B cell (primary cell): ENCODE data around the gene TNNI3K. TPM values are rescaled to one million over a fixed set of nuclear protein-coding genes. Genes with fewer than 3 reads are reported as not detected.
"Not testable (repeated sequence)": the region's sequence is repeated elsewhere in the genome, so short reads cannot be mapped to it uniquely, and the experiment has no call there.

Source experiments
- ATAC-seq: fragments of 200-7000 bp; cut with Tn5 transposase; one replicate; pipeline ENCODE4 v1.10.0; 2021; ENCODE audit warnings: low read depth, mild to moderate bottlenecking, moderate number of reproducible peaks, moderate library complexity
- CTCF ChIA-PET: fragments of 350-600 bp; sonication (Branson Sonifier 250); formaldehyde crosslinking; loops from one replicate; lab custom pipeline; 2021; ENCODE audit warnings: antibody characterized with exemption, inconsistent platforms; lab: Charles Lee
- POLR2A ChIA-PET: fragments of 350-600 bp; sonication (Branson Sonifier 250); formaldehyde crosslinking; loops from one replicate; lab custom pipeline; 2021; ENCODE audit warnings: antibody characterized with exemption; lab: Charles Lee
- DNase-seq: peaks from one replicate; pipeline ENCODE4 v3.0.0; 2013
- H2AFZ ChIP-seq: 2 replicates; pipeline ENCODE4 v1.6.1; 2012; ENCODE audit warnings: mild to moderate bottlenecking, low read depth, low read length; ENCODE audit not compliant: insufficient read depth, poor library complexity, severe bottlenecking
- H3K27ac ChIP-seq, 2 donors: 1 replicate in 1 of 2; 2 replicates in 1 of 2; pipeline ENCODE4 v1.5.1; 2012 to 2013; ENCODE audit warnings: low read length in 2 of 2, mild to moderate bottlenecking in 2 of 2, moderate library complexity in 1 of 2
- H3K27me3 ChIP-seq, 4 experiments: fragments of 200-600 bp in 1 of 4; sonication (generic) in 1 of 4; replicated peaks in 1 of 4; 1 replicate in 2 of 4; 2 replicates in 2 of 4; pipeline versions ENCODE4 v1.6.1 to v1.7.0; 2013 to 2016; ENCODE audit warnings: low read length in 3 of 4, mild to moderate bottlenecking in 2 of 4, mixed read lengths in 1 of 4, moderate library complexity in 1 of 4; ENCODE audit not compliant: insufficient read depth in 4 of 4, control insufficient read depth in 3 of 4; ENCODE audit errors: control extremely low read depth in 1 of 4
- H3K36me3 ChIP-seq, 2 experiments: replicated peaks in 1 of 2; 1 replicate in 1 of 2; 2 replicates in 1 of 2; pipeline versions ENCODE4 v1.6.1 to v1.7.1; 2013; ENCODE audit warnings: low read length in 1 of 2; ENCODE audit not compliant: insufficient read depth in 2 of 2, control insufficient read depth in 1 of 2; ENCODE audit errors: control extremely low read depth in 1 of 2, extremely low read depth in 1 of 2
- H3K4me1 ChIP-seq, 2 donors: fragments of 200-600 bp in 1 of 2; sonication (generic) in 1 of 2; 1 replicate in 1 of 2; 2 replicates in 1 of 2; pipeline versions ENCODE4 v1.5.1 to v1.6.1; 2013 to 2017; ENCODE audit warnings: low read length in 2 of 2; ENCODE audit not compliant: control insufficient read depth in 2 of 2, insufficient read depth in 2 of 2
- H3K4me2 ChIP-seq: replicated peaks from 2 replicates; pipeline ENCODE3; 2012; ENCODE audit warnings: mild to moderate bottlenecking, low read depth, low read length; ENCODE audit not compliant: poor library complexity, severe bottlenecking
- H3K4me3 ChIP-seq, 5 experiments: fragments of 200-600 bp in 1 of 5; sonication (generic) in 1 of 5; 1 replicate in 3 of 5; 2 replicates in 2 of 5; pipeline versions ENCODE4 v1.5.1 to v1.7.0; 2011 to 2016; ENCODE audit warnings: low read length in 4 of 5, mild to moderate bottlenecking in 4 of 5, low read depth in 2 of 5, control low read depth in 1 of 5, moderate library complexity in 1 of 5; ENCODE audit not compliant: insufficient read depth in 1 of 5; ENCODE audit errors: control extremely low read depth in 1 of 5, extremely low read depth in 1 of 5
- H3K79me2 ChIP-seq: fragments of 200-600 bp; sonication (generic); one replicate; pipeline ENCODE4 v1.6.0; 2016; ENCODE audit warnings: low read length; ENCODE audit not compliant: control insufficient read depth, insufficient read depth
- H3K9ac ChIP-seq: fragments of 200-600 bp; sonication (generic); 2 replicates; pipeline ENCODE4 v1.6.1; 2017; ENCODE audit warnings: mild to moderate bottlenecking, low read length, moderate library complexity
- H3K9me3 ChIP-seq, 3 donors: one replicate each; pipeline versions ENCODE4 v1.6.1 to v1.7.1; 2013; ENCODE audit warnings: low read length in 2 of 3; ENCODE audit not compliant: control insufficient read depth in 2 of 3, insufficient read depth in 1 of 3; ENCODE audit errors: control extremely low read depth in 1 of 3
- H4K20me1 ChIP-seq: 2 replicates; pipeline ENCODE4 v1.6.0; 2012; ENCODE audit warnings: mild to moderate bottlenecking, low read length; ENCODE audit not compliant: insufficient read depth, control insufficient read depth, poor library complexity, severe bottlenecking
- H3K27ac Mint-ChIP-seq: one replicate; pipeline ENCODE4 v1.8.0; 2021; ENCODE audit warnings: mixed read lengths
- H3K27me3 Mint-ChIP-seq: one replicate; pipeline ENCODE4 v1.8.0; 2021; ENCODE audit warnings: mixed read lengths
- H3K4me1 Mint-ChIP-seq: one replicate; pipeline ENCODE4 v1.8.0; 2021; ENCODE audit warnings: mixed read lengths
- H3K4me3 Mint-ChIP-seq: one replicate; pipeline ENCODE4 v1.8.0; 2021; ENCODE audit warnings: mixed read lengths
- H3K9me3 Mint-ChIP-seq: one replicate; pipeline ENCODE4 v1.8.0; 2022; ENCODE audit warnings: mixed read lengths; ENCODE audit not compliant: insufficient read depth
- CTCF ChIP-seq: fragments of 200-600 bp; IDR thresholded peaks from one replicate; pipeline ENCODE4 v1.8.0; 2022; ENCODE audit warnings: antibody characterized with exemption, mild to moderate bottlenecking
- EZH2 ChIP-seq: IDR thresholded peaks from 2 replicates; pipeline ENCODE4 v1.6.1; 2012; ENCODE audit warnings: borderline replicate concordance, low read depth, mild to moderate bottlenecking, moderate library complexity, low read length; ENCODE audit not compliant: insufficient read depth, poor library complexity, severe bottlenecking
- WGBS: methylation state at CpG from one replicate; pipeline ENCODE4 v1.1.5; 2013; ENCODE audit warnings: missing lambda C conversion rate; ENCODE audit not compliant: insufficient coverage; 5-methylcytosine and 5-hydroxymethylcytosine counted together
- intact Hi-C: fragments of 100-400 bp; cut with micrococcal nuclease; formaldehyde crosslinking; loops from one replicate; pipeline ENCODE4 v1.10.0; 2022
- polyA plus RNA-seq: library from polyadenylated mRNA; depleted of rRNA; stranded (reverse); fragments of >200 nt; gene quantifications from 2 replicates; pipeline ENCODE4 v1.2.3, GENCODE V29; 2012
- total RNA-seq, 2 donors: library from RNA; stranded (reverse); fragments of 120-200 nt in 1 of 2; gene quantifications; 1 replicate in 1 of 2; 2 replicates in 1 of 2; pipeline versions ENCODE4 v1.2.3 to v1.2.4, GENCODE V29; 2013 to 2022

The TNNI3K gene
- total and polyA plus RNA-seq, 2 donors (not counting 1 experiment from before 2014, with no cell fraction given) = 0.52 to 3.1 TPM

- Mint-ChIP-seq H3K27me3 (no peaks in the 10 kb centered on the region), H3K4me1 (no peaks in the 10 kb centered on the region), H3K27ac (no peak overlapping the region), H3K9me3 (no peaks in the 10 kb centered on the region), H3K4me3 (no peak overlapping the region)
- Histone ChIP-seq H3K36me3 (no peaks in the 10 kb centered on the region), H3K9ac (no peak overlapping the region), H3K27me3 (no peaks in the 10 kb centered on the region), H3K4me3 (no peak overlapping the region), H3K9me3 (peaks cover 0 to 5% (median 0%) of the 10 kb centered on the region in 3 donors), H3K4me2 (no peak overlapping the region), H3K4me1 (no peaks in the 10 kb centered on the region), H4K20me1 (no peaks in the 10 kb centered on the region), H3K27ac (no peak overlapping the region), H2AFZ (no peak overlapping the region), H3K79me2 (no peaks in the 10 kb centered on the region)
- no peak for TF ChIP-seq EZH2
- TF ChIP-seq CTCF = no peak
- 94% methylated on average over 13 of the region's 22 CpGs for WGBS
- CTCF ChIA-PET = no interaction called here
- no peak for DNase-seq
- intact Hi-C loops = no loop called here
- ATAC-seq = no peak
- POLR2A ChIA-PET = no interaction called here
Measured at GRCh38 chr1:74247881-74248528, 12.8 kb downstream of the TNNI3K start.

- H3K27ac ChIP-seq = not testable (repeated sequence)
Measured at GRCh38 chr1:74253243-74253824, 18.1 kb downstream of the TNNI3K start.

More at GRCh38 chr1:74253243-74253824, 18.1 kb downstream of the TNNI3K start:
- H3K4me2 ChIP-seq, POLR2A ChIA-PET, intact Hi-C loops, ATAC-seq, H4K20me1 ChIP-seq, H3K4me3 ChIP-seq, H3K27me3 ChIP-seq, H3K4me1 ChIP-seq, H3K4me1 Mint-ChIP-seq, H3K79me2 ChIP-seq, DNase-seq, H3K9me3 Mint-ChIP-seq, H3K9me3 ChIP-seq, H3K36me3 ChIP-seq, H3K27me3 Mint-ChIP-seq, H2AFZ ChIP-seq, H3K4me3 Mint-ChIP-seq, H3K27ac Mint-ChIP-seq, CTCF ChIA-PET, H3K9ac ChIP-seq: not testable (repeated sequence)
- WGBS = 87% methylated on average over 30 of the region's 32 CpGs
